SH-SY5Y (cell line): ENCODE measurements around the gene NAA11.

Experiments
- GATA2 ChIP-seq: IDR thresholded peaks from 2 replicates; pipeline ENCODE4 v1.6.1; 2011; ENCODE audit warnings: mild to moderate bottlenecking, low read depth, low read length
- GATA3 ChIP-seq: IDR thresholded peaks from 2 replicates; pipeline ENCODE4 v1.6.1; 2011; ENCODE audit warnings: low read depth, mild to moderate bottlenecking, low read length, moderate library complexity

- TF ChIP-seq GATA3: no peak
- no peak for TF ChIP-seq GATA2
Observed at GRCh38 chr4:79366422-79366821, 40.6 kb upstream of the NAA11 start.
